LNCaP clone FGC (cell line): ENCODE results near the gene SLC6A4.
"Not testable (repeated sequence)": the region's sequence is repeated elsewhere in the genome, so short reads cannot be mapped to it uniquely, and the experiment has no call there.

ENCODE experiments used
- DNase-seq: peaks from one replicate; pipeline ENCODE4 v3.0.0-alpha.2; 2011; ENCODE audit warnings: low read depth
- H3K4me3 ChIP-seq: 2 replicates; pipeline ENCODE4 v1.5.1; 2011; ENCODE audit warnings: mild to moderate bottlenecking, low read depth, low read length, control low read depth
- CTCF ChIP-seq: IDR thresholded peaks from 2 replicates; pipeline ENCODE4 v1.5.1; 2012; ENCODE audit warnings: mild to moderate bottlenecking; ENCODE audit not compliant: control insufficient read depth, insufficient read depth; ENCODE audit errors: extremely low read depth

SLC6A4 gene

GRCh38 chr17:30234296-30234695 lies 1.2 kb downstream of the SLC6A4 start:
- H3K4me3 ChIP-seq: no peak overlapping the region
- no peak for TF ChIP-seq CTCF
- DNase-seq: no peak

GRCh38 chr17:30232824-30233427 lies 2.6 kb downstream of the SLC6A4 start:
- H3K4me3 ChIP-seq: no peak overlapping the region
- TF ChIP-seq CTCF: no peak
- DNase-seq: no peak

GRCh38 chr17:30232015-30232823 lies 3.3 kb downstream of the SLC6A4 start:
- no peak overlapping the region for H3K4me3 ChIP-seq
- TF ChIP-seq CTCF: no peak
- DNase-seq: no peak

GRCh38 chr17:30230596-30231125 lies 4.8 kb downstream of the SLC6A4 start:
- no peak for DNase-seq
- no peak overlapping the region for H3K4me3 ChIP-seq
- no peak for TF ChIP-seq CTCF

GRCh38 chr17:30230009-30230408 lies 5.5 kb downstream of the SLC6A4 start:
- not testable (repeated sequence) for H3K4me3 ChIP-seq, DNase-seq

- no peak for TF ChIP-seq CTCF
- no peak for DNase-seq
- H3K4me3 ChIP-seq: no peak overlapping the region
Measured at GRCh38 chr17:30229012-30229411, 6.5 kb downstream of the SLC6A4 start.

GRCh38 chr17:30228011-30228410 lies 7.5 kb downstream of the SLC6A4 start:
- no peak for TF ChIP-seq CTCF
- no peak for DNase-seq
- H3K4me3 ChIP-seq: no peak overlapping the region
